Esophagus muscularis mucosa (tissue), 3 donors: Measurements from ENCODE around the gene AKAP11.

Experiments
- CTCF ChIP-seq, 3 experiments: fragments of 200-600 bp in 2 of 3; fragments of 450-650 bp in 1 of 3; sonication (generic) in 2 of 3; IDR thresholded peaks; one replicate each; pipeline ENCODE4 v1.5.1; 2017 to 2019; ENCODE audit warnings: antibody characterized with exemption in 3 of 3, mild to moderate bottlenecking in 2 of 3, moderate library complexity in 1 of 3
- POLR2A ChIP-seq: fragments of 450-650 bp; IDR thresholded peaks from one replicate; pipeline ENCODE4 v1.6.1; 2017; ENCODE audit warnings: antibody characterized with exemption, moderate library complexity, mild to moderate bottlenecking, low read depth
- POLR2AphosphoS5 ChIP-seq, 2 donors: sonication (generic); formaldehyde crosslinking; IDR thresholded peaks; one replicate each; pipeline ENCODE4 v1.6.1; 2017; ENCODE audit warnings: antibody characterized with exemption in 2 of 2

DNA sequence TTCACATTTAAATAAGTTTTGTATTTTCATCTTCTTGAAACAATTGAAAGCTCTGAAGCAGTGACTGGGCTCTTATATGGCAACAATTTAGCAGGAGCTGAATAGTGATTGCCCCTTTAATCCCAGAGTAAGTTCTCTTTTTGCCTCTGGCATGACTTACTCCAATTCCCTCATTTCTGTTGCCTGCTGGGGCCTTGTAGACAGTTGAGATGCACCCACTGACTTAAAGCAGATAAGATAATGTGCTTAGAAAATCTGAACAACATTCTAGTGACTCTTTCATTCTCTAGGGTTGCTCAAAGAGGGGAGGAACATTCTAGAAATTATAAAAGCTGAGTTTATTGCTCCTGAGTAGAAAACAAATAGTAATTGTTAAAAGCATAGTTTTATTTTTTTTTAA is 52.8 kb downstream of the AKAP11 start:
- no peak for TF ChIP-seq POLR2A
- no peak for TF ChIP-seq CTCF (IDR thresholded peaks at IDR 0.05)
- TF ChIP-seq POLR2AphosphoS5 (IDR thresholded peaks at IDR 0.05), result no peak
